ENCODE results near the gene C1QA. TPM values are rescaled to one million over a fixed set of nuclear protein-coding genes. Genes with fewer than 3 reads are reported as not detected.

The C1QA gene
- total and polyA plus RNA-seq, 10 of the 15 experiments (the other 5 are each of a cell fraction or from before 2014, with no cell fraction given): 0.59 TPM; not detected in 9

- in situ Hi-C loops (cut with MboI) (no loop called here), intact Hi-C loops (cut with micrococcal nuclease; ENCODE audit: unreplicated experiment) (no loop called here)
- Histone ChIP-seq H3K36me3 (ENCODE audit: control insufficient read depth in 2 of 2, insufficient read depth in 2 of 2, low read length in 1 of 2) (no peaks in the 10 kb centered on the region), H3K4me1 (ENCODE audit: control insufficient read depth, insufficient read depth, low read length) (no peaks in the 10 kb centered on the region), H3K79me2 (ENCODE audit: control insufficient read depth, insufficient read depth, low read length) (no peaks in the 10 kb centered on the region), H3K4me2 (ENCODE audit: control insufficient read depth, insufficient read depth) (no peak overlapping the region), H3K27ac (ENCODE audit: control insufficient read depth, insufficient read depth) (no peak overlapping the region), H3K9me3 (replicated peaks; ENCODE audit: control insufficient read depth, insufficient read depth, low read length) (no peaks in the 10 kb centered on the region), H3K4me3 (no peak overlapping the region), H3K9ac (ENCODE audit: control insufficient read depth, insufficient read depth, low read length) (no peak overlapping the region), H2AFZ (ENCODE audit: control insufficient read depth, low read depth, low read length) (no peak overlapping the region), H3K27me3 (replicated peaks in 1 of 2; ENCODE audit: control insufficient read depth in 2 of 2, insufficient read depth in 2 of 2, low read length in 1 of 2) (peaks cover 0 to 2% of the 10 kb centered on the region in 2 experiments; a peak in 2 of 4 replicates), H4K20me1 (ENCODE audit: control insufficient read depth, insufficient read depth) (no peaks in the 10 kb centered on the region)
- no peak for FAIRE-seq
- RAD21 ChIA-PET (ENCODE audit: unreplicated experiment): no interaction called here
- CTCF ChIA-PET: interaction anchor here (1.0 kb wide), 1 partner anchor 218 kb away, joined by 3 read pairs; no protein-coding TSS in a partner anchor
- BruUV-seq (replicated peaks): no TSS peak
- TF ChIP-seq, protein P1, sequence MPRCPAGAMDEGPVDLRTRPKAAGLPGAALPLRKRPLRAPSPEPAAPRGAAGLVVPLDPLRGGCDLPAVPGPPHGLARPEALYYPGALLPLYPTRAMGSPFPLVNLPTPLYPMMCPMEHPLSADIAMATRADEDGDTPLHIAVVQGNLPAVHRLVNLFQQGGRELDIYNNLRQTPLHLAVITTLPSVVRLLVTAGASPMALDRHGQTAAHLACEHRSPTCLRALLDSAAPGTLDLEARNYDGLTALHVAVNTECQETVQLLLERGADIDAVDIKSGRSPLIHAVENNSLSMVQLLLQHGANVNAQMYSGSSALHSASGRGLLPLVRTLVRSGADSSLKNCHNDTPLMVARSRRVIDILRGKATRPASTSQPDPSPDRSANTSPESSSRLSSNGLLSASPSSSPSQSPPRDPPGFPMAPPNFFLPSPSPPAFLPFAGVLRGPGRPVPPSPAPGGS (IDR thresholded peaks at IDR 0.05; ENCODE audit: borderline replicate concordance, insufficient read depth, low read depth, low read length, poor library complexity, severe bottlenecking): peak; percentile 75
- TF ChIP-seq NBN (IDR thresholded peaks at IDR 0.05) (no peak), MTA3 (IDR thresholded peaks at IDR 0.05; ENCODE audit: borderline replicate concordance, low read length) (no peak), MEF2B (IDR thresholded peaks at IDR 0.05; ENCODE audit: partially characterized antibody, poor library complexity, severe bottlenecking) (no peak)
- no peak for ATAC-seq
- SMC1A ChIA-PET (ENCODE audit: uncharacterized antibody, unreplicated experiment): no interaction called here
- POLR2A ChIA-PET: no interaction called here
- WGBS (ENCODE audit: insufficient coverage, insufficient replicate concordance, low lambda C conversion rate, missing lambda C conversion rate): 49% methylated on average over 10 of the region's 10 CpGs
- DNase-seq (ENCODE audit: low read depth, low spot score): no peak
Measured at GRCh38 chr1:22633697-22634463, 2.5 kb upstream of the C1QA start.

- intact Hi-C loops (cut with micrococcal nuclease; ENCODE audit: unreplicated experiment) (no loop called here), in situ Hi-C loops (cut with MboI) (no loop called here)
- no peak for ATAC-seq
- Histone ChIP-seq H3K27me3 (replicated peaks in 1 of 2; ENCODE audit: control insufficient read depth in 2 of 2, insufficient read depth in 2 of 2, low read length in 1 of 2) (peaks cover 0 to under 1% of the 10 kb centered on the region in 2 experiments; a peak in 2 of 4 replicates), H3K9ac (ENCODE audit: control insufficient read depth, insufficient read depth, low read length) (no peak overlapping the region), H3K4me2 (ENCODE audit: control insufficient read depth, insufficient read depth) (no peak overlapping the region), H3K4me1 (ENCODE audit: control insufficient read depth, insufficient read depth, low read length) (no peaks in the 10 kb centered on the region), H3K79me2 (ENCODE audit: control insufficient read depth, insufficient read depth, low read length) (no peaks in the 10 kb centered on the region), H4K20me1 (ENCODE audit: control insufficient read depth, insufficient read depth) (no peaks in the 10 kb centered on the region), H3K27ac (ENCODE audit: control insufficient read depth, insufficient read depth) (no peak overlapping the region), H2AFZ (ENCODE audit: control insufficient read depth, low read depth, low read length) (no peak overlapping the region), H3K36me3 (ENCODE audit: control insufficient read depth in 2 of 2, insufficient read depth in 2 of 2, low read length in 1 of 2) (no peaks in the 10 kb centered on the region), H3K4me3 (no peak overlapping the region), H3K9me3 (replicated peaks; ENCODE audit: control insufficient read depth, insufficient read depth, low read length) (no peaks in the 10 kb centered on the region)
- CTCF ChIA-PET: interaction anchor here (0.6 to 1.9 kb wide), 2 partner anchors 215 to 287 kb away, joined by 3 to 5 read pairs; no protein-coding TSS in a partner anchor
- no TSS peak for BruUV-seq (replicated peaks)
- POLR2A ChIA-PET: interaction anchor here (0.6 kb wide), 1 partner anchor 1994 kb away, joined by 3 read pairs; no protein-coding TSS in a partner anchor
- SMC1A ChIA-PET (ENCODE audit: uncharacterized antibody, unreplicated experiment): no interaction called here
- WGBS (ENCODE audit: insufficient coverage, insufficient replicate concordance, low lambda C conversion rate, missing lambda C conversion rate): 24% methylated on average over 5 of the region's 7 CpGs
- FAIRE-seq: no peak
- RAD21 ChIA-PET (ENCODE audit: unreplicated experiment): no interaction called here
- DNase-seq (ENCODE audit: low read depth, low spot score): no peak
- TF ChIP-seq POU2F2 (IDR thresholded peaks at IDR 0.05; ENCODE audit: borderline replicate concordance, low read depth, low read length): no peak
Measured at GRCh38 chr1:22635436-22635835, 992 bp upstream of the C1QA start.
